NCI-H2107 treated with DMSO at 0.1 percent for 48 hours (cell line): Measurements from ENCODE around the gene RRM2.
A peak's percentile ranks its signal among the peaks of the same experiment; 100 is the strongest.
"Not testable (repeated sequence)": the region's sequence is repeated elsewhere in the genome, so short reads cannot be mapped to it uniquely, and the experiment has no call there.

Source experiments
- DNase-seq: peaks from one replicate; lab custom pipeline; 2025; ENCODE audit not compliant: unreplicated experiment; lab: John Stamatoyannopoulos, UW

RRM2 gene

GRCh38 chr2:10091182-10091888 is 31.2 kb upstream of the RRM2 start:
- no peak for DNase-seq

- DNase-seq, result not testable (repeated sequence)
These were observed 30.7 kb upstream of the RRM2 start for GRCh38 chr2:10091889-10092244.

GRCh38 chr2:10094271-10094814 is 28.2 kb upstream of the RRM2 start:
- DNase-seq, result no peak

GRCh38 chr2:10095175-10095574 is 27.4 kb upstream of the RRM2 start:
- DNase-seq, result no peak

- DNase-seq, result no peak
These were observed 25.9 kb upstream of the RRM2 start for GRCh38 chr2:10096641-10097040.

GRCh38 chr2:10097352-10098148 is 25.0 kb upstream of the RRM2 start:
- peak; percentile 59 for DNase-seq

- DNase-seq, result no peak
These were observed 21.0 kb upstream of the RRM2 start for GRCh38 chr2:10101491-10101890.

GRCh38 chr2:10103179-10103578 is 19.4 kb upstream of the RRM2 start:
- DNase-seq, result no peak

GRCh38 chr2:10104906-10105305 is 17.6 kb upstream of the RRM2 start:
- DNase-seq, result not testable (repeated sequence)

- no peak for DNase-seq
These were observed 13.2 kb upstream of the RRM2 start for GRCh38 chr2:10109311-10109710.

- no peak for DNase-seq
These were observed 3.6 kb upstream of the RRM2 start for GRCh38 chr2:10119027-10119325.

- DNase-seq, result no peak
These were observed 2.9 kb upstream of the RRM2 start for GRCh38 chr2:10119601-10120157.

- peak; percentile 77 for DNase-seq
These were observed 2.2 kb upstream of the RRM2 start for GRCh38 chr2:10120158-10120876.

- no peak for DNase-seq
These were observed 1.5 kb upstream of the RRM2 start for GRCh38 chr2:10120877-10121574.

- DNase-seq, result no peak
These were observed 742 bp downstream of the RRM2 start for GRCh38 chr2:10123281-10123680.

GRCh38 chr2:10124538-10125045 is 2.1 kb downstream of the RRM2 start:
- peak; percentile 68 for DNase-seq

- no peak for DNase-seq
These were observed 3.5 kb downstream of the RRM2 start for GRCh38 chr2:10125842-10126631.

GRCh38 chr2:10126632-10127026 is 4.1 kb downstream of the RRM2 start:
- no peak for DNase-seq

GRCh38 chr2:10128420-10128819 is 5.9 kb downstream of the RRM2 start:
- no peak for DNase-seq

- no peak for DNase-seq
These were observed 7.0 kb downstream of the RRM2 start for GRCh38 chr2:10129490-10129889.
